Ramos (cell line): Measurements from ENCODE around the gene PIGU.

ENCODE experiments used
- in situ Hi-C: fragments of 300-500 bp; cut with MboI; formaldehyde crosslinking; loops from one replicate; pipeline ENCODE4 v1.14.3; 2022; ENCODE audit warnings: low sequenced_read_pairs; ENCODE audit not compliant: unreplicated experiment

The PIGU gene

GRCh38 chr20:34582911-34583310, 94.0 kb downstream of the PIGU start:
- in situ Hi-C loops, result no loop called here

- in situ Hi-C loops, result no loop called here
Measured at GRCh38 chr20:34582221-34582620, 94.7 kb downstream of the PIGU start.

DNA sequence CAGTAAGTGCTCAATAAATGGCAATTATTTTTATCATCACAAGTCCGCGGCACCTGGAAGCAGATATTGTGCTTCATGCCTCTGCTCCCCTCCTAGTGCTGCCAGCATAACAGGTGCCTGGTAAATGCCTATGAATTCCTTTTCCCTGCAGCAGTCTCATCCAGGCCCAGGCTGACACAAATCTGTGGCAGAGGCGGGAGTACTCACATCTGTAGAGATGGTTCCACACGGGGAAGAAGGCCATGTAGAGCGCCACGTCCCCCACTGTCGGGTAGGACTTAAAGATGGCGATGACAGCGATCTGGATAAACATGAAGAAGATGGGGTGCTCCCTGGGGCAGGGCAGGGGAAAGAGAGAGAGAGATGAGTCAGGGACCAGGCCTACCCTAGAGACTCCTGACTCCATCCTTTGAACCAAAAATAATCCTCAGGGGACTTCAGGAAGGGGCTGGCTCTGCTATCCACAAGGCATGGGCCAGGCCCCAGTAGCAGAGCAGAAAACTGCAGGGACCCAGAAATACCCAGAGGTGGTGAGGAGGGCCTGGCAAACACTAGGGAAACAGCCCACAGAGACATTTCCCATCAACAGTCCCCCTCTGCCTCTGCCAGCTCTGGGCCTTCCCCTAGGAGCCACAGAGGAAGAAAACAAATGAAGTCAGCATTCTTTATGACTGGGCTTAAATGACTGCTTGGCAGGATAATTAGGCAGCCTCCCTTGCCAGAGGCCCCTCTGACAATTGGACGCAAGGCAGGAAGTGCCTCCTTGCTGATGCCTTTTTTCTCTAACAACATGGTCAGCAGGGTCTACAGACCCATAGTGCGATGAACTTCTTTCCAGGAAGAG, 95.3 kb downstream of the PIGU start:
- in situ Hi-C loops, result no loop called here

- in situ Hi-C loops, result no loop called here
Measured at GRCh38 chr20:34579979-34580940, 96.6 kb downstream of the PIGU start.

DNA sequence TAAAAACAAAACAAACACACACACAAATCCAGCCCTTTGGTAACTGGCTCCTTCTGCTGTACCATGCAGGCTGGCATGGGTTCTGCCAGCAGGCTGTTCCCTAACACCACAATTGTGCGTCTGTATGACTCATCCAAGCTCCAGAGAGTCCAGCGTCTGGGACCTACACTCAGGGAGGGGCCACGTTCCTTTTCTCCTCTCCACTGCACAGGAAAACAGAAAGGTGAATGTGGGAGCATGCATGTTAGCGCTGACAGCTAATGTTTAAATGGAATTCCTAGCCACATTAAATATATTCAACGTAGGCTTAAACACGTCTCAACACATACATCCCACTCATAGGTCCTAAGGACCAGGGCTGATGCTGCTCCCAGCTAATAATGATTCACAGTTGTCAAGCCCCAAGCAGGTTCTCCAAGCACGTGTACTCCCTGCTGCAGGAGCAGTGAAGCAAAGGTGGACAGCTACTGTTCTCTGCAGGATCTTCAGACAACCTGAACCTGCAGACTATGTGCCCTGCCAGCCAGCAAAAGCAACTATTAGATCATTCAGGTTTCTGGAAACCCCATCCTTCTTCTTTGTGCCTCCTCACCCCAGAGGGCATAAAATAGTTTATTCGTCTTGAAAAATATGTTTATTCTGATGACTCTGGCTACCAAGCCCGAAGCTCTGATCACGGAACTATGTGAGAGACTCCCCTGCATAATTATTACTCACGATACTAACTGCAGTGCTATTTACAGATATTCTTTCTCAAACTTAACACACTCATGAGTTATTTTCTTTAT, 97.5 kb downstream of the PIGU start:
- in situ Hi-C loops, result no loop called here

DNA sequence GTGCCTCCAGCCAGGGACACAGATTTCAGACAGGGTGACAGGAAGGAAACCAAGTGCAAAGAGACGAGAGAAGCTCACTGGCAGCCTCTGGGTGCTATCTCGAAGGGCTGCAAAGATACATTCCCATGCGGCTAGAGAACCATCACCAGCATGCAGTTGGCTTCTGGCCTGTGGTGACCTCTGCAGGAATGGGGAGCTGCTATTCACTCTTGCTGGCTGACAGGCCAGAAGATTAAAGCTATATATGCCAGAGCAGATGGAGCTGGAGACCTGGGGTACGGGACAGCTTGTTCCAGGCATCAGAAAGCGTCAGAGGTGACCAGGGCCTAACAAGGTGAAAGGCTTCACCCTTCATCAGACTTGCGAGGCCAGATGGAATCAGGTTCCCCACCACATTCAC, 98.4 kb downstream of the PIGU start:
- in situ Hi-C loops, result no loop called here

DNA sequence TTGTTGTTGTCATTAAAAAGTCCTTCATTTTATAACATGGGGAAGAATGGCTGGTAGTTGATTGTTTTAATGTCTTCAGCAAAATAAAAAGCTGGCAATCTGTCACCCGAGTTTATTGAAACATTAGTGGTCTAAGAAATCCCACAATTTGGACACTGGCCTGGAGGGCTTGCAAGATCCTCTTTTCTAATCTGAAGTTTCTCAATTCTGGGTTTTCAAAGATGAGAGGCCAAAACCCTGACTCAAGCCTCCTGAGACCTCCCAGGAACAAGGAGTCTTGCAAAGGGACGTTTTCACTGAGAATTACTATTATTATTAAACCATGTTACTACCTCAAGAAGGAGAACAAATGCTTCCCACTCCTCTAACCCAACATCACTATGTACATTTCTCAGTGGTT, 98.9 kb downstream of the PIGU start:
- in situ Hi-C loops, result no loop called here

GRCh38 chr20:34577061-34577460, 99.8 kb downstream of the PIGU start:
- in situ Hi-C loops, result no loop called here

- in situ Hi-C loops, result no loop called here
Measured at GRCh38 chr20:34575756-34576155, 101.1 kb downstream of the PIGU start.

DNA sequence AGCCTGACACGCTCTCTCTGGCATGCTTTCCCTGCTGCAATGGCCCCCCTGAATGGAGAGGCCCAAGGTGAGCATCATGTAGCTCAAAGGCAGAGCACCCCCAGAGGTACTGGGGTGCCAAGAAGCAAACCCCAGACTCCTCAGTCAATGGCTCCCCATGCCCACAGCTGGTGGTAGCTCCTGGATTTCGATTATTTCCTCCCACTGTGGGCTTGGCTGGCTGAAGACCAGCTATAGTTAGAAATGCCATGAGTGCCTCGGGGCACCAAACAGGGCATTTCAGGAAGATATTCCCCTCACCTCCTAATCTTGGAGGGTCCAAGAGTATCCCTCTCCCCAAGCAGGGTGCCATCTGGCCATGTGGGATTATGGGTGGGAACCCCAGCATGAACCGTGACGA, 101.6 kb downstream of the PIGU start:
- in situ Hi-C loops, result no loop called here

DNA sequence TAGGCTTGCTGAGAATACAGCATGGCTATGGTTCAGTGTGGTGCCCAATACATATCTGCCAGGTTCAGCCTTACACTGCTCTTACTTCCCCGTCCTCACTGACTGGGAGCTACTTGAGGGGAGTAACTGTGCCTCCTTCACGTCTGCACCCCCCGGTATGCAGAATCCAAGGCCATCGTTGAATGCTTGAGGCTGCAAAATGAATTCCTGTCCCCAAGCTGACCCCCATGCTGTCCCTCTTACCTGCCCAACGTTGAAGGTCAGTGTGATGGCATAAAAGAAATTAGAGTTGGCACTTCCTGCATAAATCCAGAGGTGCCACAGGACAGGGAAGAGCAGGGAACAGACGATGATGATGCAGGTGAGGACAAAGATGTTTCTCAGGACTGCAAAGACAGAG, 102.0 kb downstream of the PIGU start:
- in situ Hi-C loops, result no loop called here

DNA sequence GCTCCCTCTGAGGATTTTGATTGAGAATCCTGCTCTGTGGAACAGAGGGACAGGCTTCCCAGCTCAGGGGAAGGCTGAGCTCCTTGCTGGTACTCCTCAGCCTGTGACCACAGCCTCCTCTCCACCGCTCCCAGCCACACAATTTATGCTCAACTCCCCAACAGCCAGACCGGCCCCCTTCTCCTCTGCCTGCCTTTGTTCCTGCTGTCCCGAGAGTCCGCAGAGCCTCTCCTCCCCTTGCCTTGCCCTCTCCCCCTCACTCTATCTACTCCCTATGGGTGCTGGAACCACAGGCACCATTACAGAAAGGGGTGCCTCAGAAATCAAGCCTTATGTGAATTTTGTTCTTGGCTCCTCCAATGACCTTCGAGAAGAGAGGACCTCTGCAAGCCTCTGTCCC, 102.5 kb downstream of the PIGU start:
- in situ Hi-C loops, result no loop called here

- in situ Hi-C loops, result no loop called here
Measured at GRCh38 chr20:34573541-34574300, 103.2 kb downstream of the PIGU start.

GRCh38 chr20:34571753-34572152, 105.1 kb downstream of the PIGU start:
- in situ Hi-C loops, result no loop called here

DNA sequence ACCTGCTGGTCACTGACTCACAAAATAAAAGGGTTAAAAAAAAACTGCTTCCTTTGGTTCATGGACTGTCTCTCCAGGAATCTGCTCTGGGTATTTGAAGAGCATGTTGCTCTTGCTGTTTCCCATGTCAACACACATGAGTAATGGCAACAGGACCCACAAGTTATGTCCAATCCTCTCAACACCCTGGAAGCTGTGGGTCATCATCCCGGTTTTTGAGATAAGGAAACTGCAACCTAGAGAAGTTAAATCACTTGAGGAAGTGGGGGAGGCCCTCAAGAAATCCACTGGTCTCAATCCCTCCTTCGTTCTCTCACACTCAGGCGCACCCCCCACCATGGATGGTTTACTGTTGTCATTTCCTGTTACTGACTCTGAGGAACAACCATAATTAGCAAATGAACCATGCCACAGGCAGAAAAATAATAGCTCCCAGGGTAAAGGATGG, 106.0 kb downstream of the PIGU start:
- in situ Hi-C loops, result no loop called here

- in situ Hi-C loops, result no loop called here
Measured at GRCh38 chr20:34569598-34569997, 107.3 kb downstream of the PIGU start.

- in situ Hi-C loops, result no loop called here
Measured at GRCh38 chr20:34567892-34568865, 108.7 kb downstream of the PIGU start.
